ENCODE measurements around the gene PEX11G.
"Not testable (repeated sequence)": the region's sequence is repeated elsewhere in the genome, so short reads cannot be mapped to it uniquely, and the experiment has no call there.

The PEX11G gene

DNA sequence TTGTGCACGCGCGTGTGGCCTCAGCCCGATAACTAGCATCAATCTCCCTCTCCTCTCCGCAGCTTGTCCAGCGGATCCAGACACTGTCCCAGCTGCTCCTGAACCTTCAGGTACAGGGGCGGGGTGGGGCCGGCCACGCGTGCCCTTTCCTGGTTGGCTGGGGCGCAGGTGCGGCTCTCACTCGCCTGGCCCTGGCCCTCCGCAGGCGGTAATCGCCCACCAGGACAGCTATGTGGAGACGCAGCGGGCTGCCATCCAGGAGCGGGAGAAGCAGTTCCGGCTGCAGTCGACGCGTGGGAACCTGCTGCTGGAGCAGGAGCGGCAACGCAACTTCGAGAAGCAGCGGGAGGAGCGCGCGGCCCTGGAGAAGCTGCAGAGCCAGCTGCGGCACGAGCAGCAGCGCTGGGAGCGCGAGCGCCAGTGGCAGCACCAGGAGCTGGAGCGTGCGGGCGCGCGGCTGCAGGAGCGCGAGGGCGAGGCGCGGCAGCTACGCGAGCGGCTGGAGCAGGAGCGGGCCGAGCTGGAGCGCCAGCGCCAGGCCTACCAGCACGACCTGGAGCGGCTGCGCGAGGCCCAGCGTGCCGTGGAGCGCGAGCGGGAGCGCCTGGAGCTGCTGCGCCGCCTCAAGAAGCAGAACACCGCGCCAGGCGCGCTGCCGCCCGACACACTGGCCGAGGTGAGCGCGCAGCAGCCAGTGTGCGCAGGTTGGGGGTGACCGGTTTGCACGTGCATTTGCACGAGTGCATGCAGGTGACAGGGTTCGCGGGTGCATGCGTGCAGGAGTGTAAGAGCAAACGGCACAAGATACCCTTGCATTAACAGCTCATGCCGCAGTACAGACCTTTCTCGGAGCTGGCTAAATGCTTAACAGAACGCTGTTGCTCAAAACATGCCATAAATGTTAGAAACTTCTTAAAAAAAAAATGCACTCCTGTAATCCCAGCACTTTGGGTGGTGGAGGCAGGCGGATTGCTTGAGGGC, 21.5 kb downstream of the PEX11G start:
- no peak for DNase-seq (ENCODE audit: low read depth, low spot score)

DNA sequence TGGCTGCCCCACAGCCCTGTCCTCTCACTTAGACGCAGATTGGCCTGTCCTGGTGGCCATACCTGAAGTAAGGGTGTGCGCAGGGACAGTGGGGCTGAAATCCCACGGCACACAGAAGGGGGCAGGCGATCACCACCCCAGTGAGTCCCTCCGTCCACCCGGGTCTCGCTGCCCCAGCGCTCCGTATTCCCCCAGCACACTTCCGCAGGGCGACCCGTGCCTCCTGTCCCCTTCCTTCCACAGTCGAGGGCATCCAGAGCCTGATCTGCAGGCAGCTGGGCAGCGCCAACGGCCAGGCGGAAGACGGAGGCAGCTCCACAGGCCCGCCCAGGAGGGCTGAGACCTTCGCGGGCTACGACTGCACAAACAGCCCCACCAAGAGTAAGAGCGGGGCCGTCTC, 25.3 kb downstream of the PEX11G start:
- DNase-seq (ENCODE audit: low read depth, low spot score) = no peak

DNA sequence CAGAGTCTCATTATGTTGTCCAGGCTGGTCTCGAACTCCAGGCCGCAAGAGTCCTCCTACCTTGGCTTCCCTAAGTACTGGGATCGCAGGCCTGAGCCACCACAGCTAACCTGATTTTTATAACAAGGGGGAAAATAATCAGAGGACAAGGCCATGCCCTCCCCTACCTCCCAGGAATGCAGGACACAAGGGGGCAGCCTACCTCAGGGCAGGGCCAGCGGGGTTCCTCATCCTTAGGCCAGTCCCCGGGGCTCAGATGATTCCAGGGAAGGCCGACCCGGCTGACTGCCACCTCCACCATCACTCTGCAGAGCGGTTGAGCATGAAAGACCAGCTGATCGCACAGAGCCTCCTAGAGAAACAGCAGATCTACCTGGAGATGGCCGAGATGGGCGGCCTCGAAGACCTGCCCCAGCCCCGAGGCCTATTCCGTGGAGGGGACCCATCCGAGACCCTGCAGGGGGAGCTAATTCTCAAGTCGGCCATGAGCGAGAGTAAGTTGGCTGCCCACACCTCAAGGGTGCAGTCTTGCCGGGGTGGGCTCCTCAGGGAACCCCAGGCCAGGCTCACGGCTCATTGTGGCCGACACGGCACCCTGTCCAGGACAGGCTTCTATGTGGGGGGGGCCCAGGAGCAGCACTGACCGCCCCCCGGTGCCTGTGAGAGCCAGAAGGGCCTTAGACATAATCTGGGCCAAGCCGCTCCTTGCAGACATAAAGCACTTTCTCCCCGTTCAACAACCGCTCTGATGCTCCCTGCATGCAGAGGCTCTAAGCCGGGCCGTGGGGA, 26.8 kb downstream of the PEX11G start:
- DNase-seq (ENCODE audit: low read depth, low spot score) = no peak

DNA sequence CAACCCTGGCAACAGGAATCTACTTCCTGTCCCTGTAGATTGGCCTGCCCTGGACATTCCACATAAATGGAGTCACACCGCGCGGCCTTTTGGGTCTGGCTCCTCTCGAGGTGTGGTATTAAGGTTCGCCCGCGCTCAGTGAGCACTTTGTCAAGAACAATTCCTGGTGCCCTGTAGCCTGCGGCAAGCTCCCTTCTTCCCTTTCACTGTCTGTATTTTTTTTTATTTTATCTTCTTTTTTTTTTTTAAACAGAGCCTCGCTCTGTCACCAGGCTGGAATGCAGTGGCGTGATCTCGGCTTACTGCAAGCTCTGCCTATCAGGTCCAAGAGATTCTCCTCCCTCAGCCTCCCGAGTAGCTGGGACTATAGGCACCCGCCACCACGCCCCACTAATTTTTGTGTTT, 28.3 kb downstream of the PEX11G start:
- DNase-seq (ENCODE audit: low read depth, low spot score) = no peak

DNA sequence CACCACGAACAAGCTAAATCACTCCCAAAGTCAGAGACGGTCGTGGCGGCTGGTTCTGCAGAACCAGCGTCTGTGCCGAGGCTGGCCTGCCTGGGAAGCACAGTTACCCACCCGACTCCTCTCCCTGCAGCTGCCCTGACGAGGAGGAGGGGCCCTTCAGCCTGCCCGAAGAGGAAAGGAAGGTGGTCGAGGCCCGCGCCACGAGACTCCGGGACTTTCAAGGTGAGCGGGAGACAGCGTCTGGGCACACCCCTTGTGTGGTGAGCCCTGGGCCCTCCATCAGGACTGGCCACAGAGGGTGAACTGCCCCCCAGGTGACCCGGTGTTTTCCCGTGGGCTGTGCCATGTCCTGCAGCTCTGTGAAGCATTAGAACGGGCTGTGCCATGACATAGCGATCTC, 29.1 kb downstream of the PEX11G start:
- no peak for DNase-seq (ENCODE audit: low read depth, low spot score)

DNA sequence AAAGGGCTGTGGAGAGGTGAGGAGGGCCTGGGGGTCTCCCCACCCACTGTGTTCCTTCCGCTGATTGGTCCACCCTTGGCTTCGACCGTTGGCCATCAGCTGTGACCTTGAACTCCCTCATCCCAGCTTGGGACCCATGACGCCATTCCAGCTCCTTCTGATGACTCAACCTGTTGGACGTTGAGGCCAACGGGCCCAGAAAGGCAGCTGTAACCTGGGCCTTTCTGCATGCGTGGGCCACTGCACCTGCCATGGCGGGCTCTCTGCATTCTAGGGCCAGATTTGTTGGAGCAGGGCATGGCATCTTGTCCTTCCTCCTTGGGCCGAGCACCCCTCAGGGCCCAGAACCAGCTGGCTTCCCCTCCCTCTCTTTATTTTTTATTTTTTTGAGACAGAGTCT, 30.2 kb downstream of the PEX11G start:
- no peak for DNase-seq (ENCODE audit: low read depth, low spot score)

DNA sequence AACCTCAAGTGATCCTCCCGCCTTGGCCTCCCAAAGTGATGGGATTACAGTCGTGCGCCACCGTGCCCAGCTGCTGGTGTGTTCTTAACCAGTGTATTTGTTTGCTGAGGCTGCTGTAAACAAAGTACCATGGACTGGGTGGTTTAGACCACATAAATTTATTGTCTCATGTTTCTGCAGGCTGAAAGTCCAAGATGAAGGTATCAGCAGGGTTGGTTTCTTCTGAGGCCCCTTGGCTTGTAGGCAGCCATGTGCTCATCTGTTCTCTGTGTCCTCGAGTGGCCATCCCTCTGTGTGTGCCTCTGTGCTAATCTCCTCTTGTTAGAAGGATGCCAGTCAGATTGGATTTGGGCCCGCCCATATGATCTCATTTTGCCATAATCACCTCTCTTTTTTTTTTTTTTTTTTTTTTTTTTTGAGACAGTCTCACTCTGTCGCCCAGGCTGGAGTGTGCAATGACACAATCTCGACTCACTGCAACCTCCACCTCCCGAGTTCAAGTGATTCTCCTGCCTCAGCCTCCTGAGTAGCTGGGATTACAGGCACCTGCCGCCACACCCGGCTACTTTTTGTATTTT, 31.8 kb downstream of the PEX11G start:
- DNase-seq (ENCODE audit: low read depth, low spot score) = no peak

DNA sequence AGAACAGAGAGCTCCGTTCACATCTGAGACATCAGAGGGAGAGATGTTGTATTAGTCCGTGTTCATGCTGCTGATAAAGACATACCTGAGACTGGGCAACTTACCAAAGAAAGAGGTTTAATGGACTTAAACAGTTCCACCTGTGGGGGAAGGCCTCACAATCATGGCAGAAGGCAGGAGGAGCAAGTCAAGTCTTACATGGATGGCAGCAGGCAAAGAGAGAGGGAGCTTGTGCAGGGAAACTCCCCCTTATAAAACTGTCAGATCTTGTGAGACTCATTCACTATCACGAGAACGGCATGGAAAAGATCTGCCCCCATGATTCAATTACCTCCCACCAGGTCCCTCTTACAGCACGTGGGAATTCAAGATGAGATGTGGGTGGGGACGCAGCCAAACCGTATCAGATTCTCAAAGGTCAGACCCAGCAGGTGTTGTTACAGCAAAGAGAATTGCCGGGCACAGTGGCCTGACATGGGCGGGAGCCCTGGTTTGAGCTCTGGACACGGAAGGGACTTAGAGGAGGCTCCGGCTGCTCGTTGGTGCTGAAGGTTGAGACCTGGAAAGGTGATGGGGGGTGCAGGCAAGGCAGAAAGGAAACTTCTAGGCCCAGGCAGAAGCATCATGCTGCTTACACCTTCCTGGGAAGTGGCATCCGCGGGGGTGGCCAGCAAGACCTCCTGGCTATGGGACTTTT, 33.1 kb downstream of the PEX11G start:
- no peak for DNase-seq (ENCODE audit: low read depth, low spot score)

DNA sequence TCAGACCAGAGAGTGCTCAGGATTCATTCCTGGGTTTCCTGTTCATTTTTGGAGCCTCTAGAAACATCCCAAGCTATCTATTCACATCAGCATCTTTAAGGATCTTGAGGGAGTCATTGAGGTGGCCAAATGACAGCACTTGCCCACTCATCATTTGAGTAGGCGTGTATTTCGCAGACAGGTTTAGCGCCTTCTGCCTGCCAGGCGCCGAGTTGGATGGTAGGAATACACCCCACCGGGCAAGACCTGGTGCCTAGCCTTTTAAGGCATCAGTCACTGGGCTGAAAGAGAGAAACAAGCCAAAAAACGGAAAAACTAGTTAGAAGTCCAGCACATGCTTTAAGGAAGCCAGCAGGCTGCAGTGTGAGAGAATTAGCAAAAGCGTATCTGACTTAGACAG, 33.8 kb downstream of the PEX11G start:
- no peak for DNase-seq (ENCODE audit: low read depth, low spot score)

DNA sequence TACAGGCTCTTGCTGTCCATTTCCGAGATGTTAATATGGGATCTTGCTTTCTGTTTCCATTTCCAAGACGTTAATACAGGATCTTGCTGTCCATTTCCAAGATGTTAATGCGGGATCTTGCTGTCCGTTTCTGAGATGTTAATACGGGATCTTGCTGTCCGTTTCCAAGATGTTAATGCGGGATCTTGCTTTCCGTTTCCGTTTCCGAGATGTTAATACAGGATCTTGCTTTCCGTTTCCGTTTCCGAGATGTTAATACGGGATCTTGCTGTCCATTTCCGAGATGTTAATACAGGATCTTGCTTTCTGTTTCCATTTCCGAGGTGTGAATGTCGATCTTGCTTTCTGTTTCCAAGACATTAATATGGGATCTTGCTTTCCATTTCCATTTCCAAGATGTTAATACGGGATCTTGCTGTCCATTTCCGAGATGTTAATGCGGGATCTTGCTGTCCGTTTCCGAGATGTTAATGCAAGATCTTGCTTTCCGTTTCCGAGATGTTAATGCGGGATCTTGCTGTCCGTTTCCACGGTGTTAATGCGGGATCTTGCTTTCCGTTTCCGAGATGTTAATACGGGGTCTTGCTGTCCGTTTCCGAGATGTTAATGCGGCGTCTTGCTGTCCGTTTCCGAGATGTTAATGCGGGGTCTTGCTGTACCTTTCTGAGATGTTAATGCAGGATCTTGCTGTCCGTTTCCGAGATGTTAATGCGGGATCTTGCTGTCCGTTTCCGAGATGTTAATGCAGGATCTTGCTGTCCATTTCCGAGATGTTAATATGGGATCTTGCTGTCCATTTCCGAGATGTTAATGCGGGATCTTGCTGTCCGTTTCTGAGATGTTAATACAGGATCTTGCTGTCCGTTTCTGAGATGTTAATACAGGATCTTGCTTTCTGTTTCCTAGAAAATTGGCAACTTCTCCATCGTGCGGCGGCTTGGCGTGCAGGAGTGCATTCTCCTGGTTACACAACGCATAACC, 38.3 kb downstream of the PEX11G start:
- DNase-seq (ENCODE audit: low read depth, low spot score) = no peak

DNA sequence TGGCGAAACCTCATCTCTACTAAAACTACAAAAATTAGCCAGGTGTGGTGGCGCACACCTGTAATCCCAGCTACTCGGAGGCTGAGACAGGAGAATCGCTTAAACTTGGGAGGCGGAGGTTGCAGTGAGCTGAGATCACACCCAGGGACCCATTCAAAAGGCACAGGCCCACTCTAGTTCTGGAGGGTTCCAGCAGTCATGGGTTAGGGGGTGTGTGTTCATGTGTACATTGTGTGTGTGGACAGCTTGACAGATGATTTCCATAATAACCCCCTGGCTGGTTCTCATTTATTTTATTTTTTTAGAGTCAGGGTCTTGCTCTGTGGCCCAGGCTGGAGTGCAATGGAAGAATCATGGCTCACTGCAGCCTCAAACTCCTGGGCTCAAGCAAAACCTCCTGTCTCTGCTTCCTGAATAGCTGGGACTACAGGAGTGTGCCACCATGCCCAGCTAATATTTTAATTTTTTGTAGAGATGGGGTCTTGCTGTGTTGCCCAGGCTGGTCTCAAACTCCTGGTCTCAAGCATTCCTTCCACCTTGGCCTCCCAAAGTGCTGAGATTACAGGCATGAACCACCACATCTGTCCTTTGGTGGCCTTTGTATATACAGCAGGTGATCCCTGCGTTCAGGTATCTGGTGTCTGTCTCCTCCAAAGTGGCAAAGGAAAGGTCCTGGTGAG, 39.3 kb downstream of the PEX11G start:
- DNase-seq (ENCODE audit: low read depth, low spot score) = not testable (repeated sequence)

DNA sequence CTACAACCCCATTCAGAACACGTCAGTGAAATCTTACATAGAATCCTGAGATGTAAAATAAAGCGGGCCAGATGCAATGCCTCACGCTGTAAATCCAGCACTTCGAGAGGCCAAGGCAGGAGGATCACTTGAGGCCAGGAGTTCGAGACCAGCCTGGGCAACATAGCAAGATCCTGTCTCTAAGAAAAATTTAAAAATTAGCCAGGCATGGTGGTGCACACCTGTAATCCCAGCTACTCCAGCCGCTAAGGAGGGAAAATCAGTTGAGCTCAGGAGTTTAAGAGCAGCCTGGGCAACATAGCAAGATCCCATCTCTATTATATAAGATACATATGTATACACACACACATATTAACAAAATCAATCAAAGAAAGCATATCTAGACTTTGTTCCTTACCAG, 41.2 kb downstream of the PEX11G start:
- DNase-seq (ENCODE audit: low read depth, low spot score) = no peak

DNA sequence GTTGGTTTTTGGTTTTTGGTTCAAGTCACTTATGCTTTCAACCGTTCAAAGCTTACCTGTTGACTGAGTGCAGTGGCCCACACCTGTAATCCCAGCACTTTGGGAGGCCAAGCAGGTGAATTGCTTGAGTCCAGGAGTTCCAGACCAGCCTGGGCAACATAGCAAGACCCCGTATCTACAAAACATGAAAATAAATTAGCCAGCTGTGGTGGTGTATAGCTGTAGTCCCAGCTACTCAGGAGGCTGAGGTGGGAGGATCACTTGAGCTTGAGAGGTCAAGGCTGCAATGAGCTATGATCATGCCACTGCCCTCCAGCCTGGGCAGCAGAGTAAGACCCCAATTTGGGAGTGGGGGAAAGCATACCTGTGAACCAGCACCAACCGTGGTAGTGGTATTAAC, 43.7 kb downstream of the PEX11G start:
- DNase-seq (ENCODE audit: low read depth, low spot score) = no peak

DNA sequence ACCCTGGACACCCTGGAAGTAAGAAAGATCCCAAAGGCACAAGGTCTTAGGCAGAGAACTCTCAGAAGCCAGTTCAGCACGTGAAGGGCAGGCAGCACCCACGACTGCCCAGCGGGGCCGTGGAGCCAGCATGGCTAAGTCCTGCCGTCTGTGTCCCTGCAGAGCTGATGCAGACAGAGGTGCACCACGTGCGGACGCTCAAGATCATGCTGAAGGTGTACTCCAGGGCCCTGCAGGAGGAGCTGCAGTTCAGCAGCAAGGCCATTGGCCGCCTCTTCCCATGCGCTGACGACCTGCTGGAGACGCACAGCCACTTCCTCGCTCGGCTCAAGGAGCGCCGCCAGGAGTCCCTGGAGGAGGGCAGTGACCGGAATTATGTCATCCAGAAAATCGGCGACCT, 44.8 kb downstream of the PEX11G start:
- no peak for DNase-seq (ENCODE audit: low read depth, low spot score)

DNA sequence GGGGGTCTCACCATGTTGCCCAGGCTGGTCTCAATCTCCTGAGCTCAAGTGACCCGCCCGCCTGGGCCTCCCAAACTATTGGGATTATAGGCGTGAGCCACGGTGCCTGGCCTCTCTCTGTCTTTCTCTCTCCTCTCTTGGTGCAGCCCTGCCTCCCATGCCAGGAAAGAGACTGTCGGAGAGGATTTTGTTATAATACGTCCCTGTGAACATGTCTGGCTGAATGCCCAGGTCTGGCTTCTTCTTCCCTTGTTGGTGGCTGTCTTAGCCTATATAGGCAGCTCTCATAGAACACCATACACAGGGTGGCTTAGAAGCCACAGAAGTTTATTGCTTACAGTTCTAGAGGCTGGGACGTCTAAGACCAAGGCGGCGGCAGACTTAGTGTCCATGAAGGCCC, 46.4 kb downstream of the PEX11G start:
- no peak for DNase-seq (ENCODE audit: low read depth, low spot score)

DNA sequence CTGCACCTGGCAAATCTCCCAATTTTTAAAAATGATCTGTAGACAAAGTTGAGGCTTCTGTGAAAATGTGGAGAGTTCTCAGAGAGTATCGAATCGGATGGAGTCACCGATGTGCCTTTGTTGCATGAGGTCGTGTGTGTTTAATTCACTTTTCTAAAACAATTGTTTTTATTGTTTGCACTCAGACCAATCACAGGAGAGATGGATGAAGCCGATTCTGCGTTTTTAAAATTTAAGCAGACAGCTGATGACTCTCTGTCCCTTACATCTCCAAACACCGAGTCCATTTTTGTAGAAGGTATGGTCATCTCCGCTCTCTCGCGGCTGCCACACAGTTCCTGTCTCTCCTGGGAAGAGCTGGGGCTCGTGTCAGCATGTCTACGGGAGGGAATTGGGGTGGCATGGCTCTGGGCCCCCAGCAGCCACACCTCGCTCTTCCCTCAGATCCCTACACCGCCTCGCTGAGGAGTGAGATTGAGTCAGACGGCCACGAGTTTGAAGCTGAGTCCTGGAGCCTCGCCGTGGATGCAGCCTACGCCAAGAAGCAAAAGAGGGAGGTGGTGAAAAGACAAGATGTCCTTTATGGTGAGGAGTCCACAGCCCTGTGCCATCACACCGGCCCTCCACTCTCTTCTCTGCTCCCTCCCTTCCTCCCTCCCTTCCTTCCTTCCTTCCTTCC, 47.2 kb downstream of the PEX11G start:
- DNase-seq (ENCODE audit: low read depth, low spot score) = no peak

DNA sequence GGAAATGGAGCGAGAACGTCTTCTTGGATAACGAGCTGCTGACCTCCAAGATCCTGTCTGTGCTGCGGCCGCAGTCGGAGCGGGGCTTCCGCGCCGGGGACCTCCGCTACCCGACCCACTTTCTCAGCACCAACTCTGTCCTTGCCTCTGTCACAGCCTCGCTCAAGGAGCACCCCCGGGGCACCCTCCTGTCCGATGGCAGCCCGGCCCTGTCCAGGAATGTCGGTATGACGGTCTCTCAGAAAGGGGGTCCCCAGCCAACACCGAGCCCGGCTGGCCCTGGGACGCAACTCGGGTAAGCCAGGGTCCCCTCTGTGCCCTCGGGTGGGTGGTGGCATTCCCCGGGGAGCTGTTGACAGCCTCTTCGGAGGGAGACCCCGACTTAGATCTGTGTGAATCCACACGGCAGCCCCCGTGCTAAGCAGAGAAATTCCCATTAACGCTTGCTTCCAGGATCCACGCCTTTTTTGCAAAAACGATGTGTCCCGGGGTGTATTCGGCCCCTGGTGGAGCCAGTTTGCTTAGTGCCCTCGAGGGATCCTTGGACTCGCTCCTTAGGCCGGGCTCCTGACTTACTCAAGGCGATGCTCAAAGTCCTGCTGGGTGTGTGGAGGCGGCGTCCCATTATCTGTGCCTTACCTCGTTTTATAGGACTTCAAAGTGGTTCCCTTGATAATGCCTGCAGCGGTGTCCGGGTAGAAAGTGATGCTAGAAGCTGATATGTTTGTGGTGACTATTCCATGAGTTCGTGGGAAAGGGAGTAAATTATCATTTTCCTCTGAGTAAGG, 48.5 kb downstream of the PEX11G start:
- no peak for DNase-seq (ENCODE audit: low read depth, low spot score)

DNA sequence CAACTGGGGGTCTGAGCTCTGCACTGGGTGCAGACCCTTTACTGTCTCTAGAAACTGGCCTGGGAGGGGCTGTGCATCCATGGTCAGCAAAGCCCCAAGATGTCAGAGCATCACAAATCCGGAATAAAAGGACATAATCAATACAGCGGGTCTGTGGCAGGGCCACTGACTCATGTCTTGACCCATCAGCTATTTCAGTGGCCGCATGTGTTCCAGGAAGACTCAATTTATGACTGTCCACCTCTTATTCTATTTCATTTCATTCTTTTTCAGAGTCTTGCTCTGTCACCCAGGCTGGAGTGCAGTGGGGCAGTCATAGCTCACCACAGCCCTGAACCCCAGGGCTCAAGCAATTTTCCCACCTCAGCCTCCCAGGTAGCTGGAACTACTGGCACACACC, 53.2 kb downstream of the PEX11G start:
- DNase-seq (ENCODE audit: low read depth, low spot score) = no peak

DNA sequence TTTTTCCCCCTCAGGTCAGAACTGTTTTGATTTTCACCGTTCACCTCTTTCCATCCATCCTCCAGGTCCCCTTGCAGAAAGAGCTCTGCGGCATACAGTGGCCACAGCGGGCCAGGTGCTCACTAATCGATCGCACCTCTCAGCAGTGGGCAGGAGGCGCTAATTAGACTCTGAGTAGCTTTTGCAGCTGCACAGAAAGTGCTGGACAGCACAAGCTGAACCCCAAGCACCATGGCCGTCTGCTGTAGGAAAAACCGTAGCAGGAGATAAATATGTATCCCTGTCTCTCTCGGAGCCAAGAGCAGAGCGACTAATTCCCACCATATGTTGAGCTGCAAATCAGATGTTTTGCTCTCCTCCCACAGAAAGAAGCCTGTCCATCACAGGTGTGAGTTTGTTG, 54.4 kb downstream of the PEX11G start:
- DNase-seq (ENCODE audit: low read depth, low spot score) = no peak
